AG20443 (cell line): ENCODE data around the gene ZBP1.

Experiments
- DNase-seq: peaks from one replicate; pipeline ENCODE4 v3.0.0; 2012; ENCODE audit warnings: low spot score, mixed read lengths

Gene ZBP1

DNA sequence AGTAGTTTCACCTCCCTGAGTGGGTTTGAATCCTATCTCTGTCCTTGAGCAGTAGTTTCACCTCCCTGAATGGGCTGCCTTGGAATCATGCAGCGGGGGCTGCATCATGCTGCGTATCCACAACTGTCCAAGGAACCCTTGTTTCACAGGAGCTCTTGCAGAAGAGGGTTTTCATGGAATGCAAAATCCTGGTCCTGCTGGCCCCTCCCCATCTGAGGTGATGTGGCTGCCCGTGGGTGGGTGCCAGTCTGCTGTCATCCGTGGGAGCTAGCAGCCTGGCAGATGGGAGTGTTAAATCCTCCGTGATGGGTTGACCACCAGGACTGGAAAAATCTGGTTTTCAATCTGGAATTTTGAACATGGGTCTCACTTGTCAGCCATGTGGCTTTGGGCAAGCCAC lies 21.7 kb downstream of the ZBP1 start:
- no peak for DNase-seq

GRCh38 chr20:57598060-57598459 lies 22.2 kb downstream of the ZBP1 start:
- no peak for DNase-seq

- DNase-seq: peak; percentile 93
These were observed 23.0 kb downstream of the ZBP1 start for GRCh38 chr20:57596998-57597939.

DNA sequence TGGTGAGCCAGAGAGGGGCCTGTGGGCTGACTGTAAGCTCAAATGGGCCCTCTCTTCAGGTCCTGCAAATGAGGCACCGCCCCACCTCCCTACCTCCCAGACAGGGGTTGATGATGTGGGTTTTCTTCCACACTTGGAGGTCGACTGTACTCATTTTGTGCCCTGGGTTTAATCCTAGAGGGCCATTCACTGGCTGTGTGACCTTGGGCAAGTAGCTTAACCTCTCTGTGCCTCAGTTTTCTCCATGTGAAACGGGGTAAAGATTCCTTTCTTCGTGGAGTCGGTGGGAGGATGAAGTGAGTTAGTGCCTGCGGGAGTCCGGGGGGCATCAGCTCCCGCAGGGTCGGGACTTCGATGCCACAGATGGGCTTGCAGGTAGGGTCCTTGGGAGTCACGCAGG lies 23.9 kb downstream of the ZBP1 start:
- no peak for DNase-seq

DNA sequence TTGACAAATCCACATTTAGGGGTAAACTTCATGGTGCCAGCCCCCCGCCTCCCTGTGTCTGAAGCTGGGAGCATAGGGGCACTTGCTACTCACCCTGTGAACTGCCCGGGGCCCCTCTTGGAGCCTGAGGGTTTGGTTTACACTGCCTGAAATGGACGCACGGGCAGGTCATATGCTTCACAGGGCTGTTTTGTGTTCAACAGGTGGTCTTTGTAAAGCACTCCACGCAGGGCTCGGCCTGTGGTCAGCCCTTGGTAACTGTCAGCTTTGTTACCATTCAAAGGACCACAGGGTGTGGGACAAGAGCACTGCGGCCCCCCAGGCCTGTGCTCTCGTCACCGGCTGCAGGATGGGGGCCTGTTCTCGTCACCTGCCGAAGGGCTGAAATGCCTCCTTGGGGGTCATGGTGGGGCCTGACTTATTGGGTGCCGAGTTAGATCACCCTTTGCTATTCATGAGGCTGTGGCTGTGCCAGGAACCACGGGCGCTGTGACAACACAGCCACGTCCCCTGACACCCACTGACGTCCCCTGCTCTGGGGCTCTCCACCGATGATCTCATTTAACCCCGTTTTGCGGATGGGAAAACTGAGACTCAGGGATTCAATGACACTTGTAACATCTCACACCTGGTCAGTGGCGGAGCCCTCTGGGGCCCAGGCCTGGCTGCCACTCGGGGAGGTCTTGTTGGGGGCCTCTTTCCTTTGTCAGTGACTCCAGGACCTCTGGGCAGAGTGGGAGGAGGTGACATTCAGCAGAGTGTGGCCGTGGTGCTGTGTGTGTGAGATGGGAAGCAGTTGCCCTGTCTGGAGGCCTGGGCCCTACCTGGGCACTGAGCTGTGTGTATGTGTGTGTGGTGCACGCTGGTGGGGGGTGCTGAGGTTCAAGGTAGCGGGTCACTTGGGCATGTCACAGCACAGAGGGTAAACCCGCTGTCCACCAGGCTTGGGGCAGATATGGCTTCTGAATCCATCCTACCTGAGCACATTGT lies 24.9 kb downstream of the ZBP1 start:
- no peak for DNase-seq

GRCh38 chr20:57594092-57594951 lies 25.9 kb downstream of the ZBP1 start:
- peak; percentile 85 for DNase-seq

DNA sequence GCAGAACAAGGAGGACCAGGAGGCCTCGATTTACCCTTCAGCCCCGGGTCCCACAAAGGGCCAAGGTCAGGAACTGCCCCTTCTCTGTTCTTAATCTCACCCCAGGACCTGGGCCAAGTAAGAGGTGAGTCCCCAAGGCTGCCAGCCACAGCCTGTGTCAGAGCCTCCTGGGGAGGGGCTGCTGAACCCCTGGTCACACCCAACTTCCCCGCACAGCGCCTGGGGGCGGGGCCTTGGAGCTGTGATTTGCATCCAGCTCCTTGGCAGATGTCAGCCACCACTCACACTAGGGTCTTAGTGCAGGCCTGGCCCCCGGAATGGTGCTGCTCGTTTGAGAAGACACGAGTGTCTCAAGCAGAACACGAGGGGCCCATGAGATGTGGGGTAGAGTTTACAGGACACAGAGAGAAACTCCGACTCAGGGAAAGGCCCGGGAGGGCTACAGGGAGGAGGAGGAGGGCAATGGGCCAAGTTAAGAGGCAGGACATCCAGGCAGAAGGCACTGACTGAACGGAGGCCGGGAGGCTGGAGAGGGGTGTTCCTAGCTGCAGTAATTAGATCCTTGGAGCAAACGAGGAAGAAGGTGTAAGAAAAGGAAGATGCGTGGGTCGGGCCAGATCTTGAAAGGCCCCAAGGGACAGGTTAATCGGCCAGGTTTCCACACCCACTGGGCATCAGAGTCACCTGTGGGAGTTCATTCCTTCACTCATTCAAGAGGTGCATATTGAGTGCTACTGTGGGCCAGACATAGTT lies 26.9 kb downstream of the ZBP1 start:
- no peak for DNase-seq

DNA sequence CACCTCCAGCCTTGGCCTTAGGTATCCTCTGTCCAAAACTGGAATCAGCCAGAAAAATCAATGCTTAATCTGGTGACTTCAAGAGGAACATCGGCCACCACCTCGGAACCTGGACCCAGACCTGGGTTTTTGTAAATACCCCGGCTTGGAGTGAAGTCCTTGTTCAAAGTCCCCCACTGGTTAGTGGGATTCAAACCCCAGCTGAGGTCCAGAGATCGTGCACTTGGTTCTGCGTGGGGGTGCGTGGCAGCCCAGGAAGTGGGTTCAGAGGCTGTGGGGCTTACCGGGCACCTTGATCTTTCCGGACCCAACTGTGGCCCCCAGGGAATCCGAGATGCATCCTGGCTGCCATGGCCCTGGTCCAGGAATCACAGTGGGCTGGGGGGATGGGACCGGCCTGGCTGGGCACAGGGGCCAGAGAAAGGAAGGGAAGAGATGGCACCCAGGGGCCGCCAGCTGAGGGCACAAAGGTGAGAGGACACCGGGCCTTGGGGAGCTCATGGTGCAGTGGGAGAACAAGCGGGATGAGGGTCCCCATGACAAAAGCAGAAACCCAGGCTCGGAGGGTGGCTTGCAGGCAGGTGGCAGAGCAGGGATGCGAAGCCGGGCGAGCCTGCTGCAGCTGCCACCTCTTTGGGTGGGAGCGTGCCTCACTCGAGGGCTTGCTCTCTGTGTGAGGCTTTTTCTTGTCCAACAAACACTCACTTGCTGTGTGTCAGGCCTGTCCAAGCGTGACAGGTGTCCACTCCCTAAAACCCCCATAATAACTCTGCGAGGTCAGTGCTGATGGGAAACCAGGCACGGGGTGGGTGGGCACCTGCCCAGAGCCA lies 27.7 kb downstream of the ZBP1 start:
- no peak for DNase-seq

- no peak for DNase-seq
These were observed 28.7 kb downstream of the ZBP1 start for GRCh38 chr20:57591289-57592229.

DNA sequence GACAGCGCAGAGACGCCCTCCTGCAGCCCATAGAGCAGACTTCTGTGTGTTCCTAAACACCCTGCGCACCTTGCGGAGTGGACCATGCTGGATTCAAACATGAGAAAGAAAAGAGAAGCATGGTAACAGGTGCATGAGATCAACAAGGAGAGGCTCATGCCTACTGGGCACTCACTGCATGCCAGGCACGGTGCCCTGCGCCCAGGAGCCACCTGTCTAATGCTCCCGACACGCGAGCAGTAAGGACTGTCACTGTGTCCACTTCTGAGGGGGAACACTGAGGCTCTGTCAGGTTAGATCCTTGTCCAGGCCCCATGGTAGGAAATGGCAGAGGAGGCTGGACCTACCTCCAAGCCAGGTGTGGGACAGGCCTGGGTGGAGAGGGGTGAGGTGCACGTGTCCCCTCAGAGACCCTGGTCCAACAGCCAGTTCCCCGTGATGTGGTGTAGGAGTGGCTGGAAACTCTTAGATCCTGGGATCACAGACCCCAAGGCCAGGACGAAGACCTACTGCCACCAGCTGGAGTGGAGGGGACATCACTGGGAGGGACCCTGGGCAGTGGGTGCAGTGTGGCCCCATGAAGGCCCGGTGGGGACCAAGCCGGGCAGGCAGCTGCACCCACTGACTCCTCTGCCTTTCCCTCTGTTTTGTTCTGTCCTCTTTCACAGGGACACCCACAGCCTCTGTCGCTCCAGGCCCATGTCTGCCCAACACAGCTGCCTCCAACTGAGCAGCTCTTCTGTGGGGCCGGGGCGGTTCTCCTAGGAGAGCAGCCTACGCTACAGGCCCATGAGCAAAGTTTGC lies 29.5 kb downstream of the ZBP1 start:
- no peak for DNase-seq

GRCh38 chr20:57589728-57590484 lies 30.3 kb downstream of the ZBP1 start:
- DNase-seq: no peak

- no peak for DNase-seq
These were observed 31.0 kb downstream of the ZBP1 start for GRCh38 chr20:57589123-57589727.

DNA sequence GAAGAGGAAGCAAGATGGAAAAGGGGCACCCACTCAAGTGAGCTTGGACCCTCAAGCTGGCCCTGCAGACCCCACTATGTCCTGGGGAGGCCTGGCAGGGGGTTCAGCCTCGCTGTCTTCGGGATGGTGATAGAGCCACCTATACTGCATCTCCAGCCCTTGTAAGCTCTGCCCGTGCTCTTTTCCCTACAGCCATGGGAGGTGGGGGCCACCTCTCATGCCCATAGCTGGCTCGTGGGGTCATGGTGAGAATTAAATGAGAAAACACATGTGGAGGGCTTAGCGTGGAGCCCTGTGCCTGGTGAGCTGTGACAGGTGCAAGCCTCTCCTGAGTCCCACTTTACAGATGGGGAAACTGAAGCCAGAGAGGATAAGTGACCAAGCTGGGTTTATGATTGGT lies 31.6 kb downstream of the ZBP1 start:
- no peak for DNase-seq

GRCh38 chr20:57587989-57588377 lies 32.2 kb downstream of the ZBP1 start:
- no peak for DNase-seq

GRCh38 chr20:57587278-57587988 lies 32.8 kb downstream of the ZBP1 start:
- DNase-seq: no peak

DNA sequence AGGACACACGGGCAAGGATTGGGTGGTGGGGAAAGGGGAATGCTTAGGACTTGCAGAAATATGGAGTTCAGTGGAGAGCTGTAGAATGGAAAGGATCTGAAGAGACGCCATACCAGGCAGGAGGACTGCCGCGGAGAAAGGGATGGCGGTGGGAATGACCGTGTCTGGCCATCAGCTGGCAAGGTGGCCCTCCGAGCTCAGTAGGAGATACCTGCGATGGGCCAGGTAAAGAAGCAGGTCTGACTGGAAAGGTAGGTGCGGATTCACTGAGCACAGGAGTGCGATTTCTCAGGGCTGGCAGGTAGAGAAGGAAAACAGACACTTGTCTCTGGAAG lies 33.3 kb downstream of the ZBP1 start:
- DNase-seq: no peak
